ENCODE data around the gene NT5C.
"Not testable (repeated sequence)": the region's sequence is repeated elsewhere in the genome, so short reads cannot be mapped to it uniquely, and the experiment has no call there.

The NT5C gene

DNA sequence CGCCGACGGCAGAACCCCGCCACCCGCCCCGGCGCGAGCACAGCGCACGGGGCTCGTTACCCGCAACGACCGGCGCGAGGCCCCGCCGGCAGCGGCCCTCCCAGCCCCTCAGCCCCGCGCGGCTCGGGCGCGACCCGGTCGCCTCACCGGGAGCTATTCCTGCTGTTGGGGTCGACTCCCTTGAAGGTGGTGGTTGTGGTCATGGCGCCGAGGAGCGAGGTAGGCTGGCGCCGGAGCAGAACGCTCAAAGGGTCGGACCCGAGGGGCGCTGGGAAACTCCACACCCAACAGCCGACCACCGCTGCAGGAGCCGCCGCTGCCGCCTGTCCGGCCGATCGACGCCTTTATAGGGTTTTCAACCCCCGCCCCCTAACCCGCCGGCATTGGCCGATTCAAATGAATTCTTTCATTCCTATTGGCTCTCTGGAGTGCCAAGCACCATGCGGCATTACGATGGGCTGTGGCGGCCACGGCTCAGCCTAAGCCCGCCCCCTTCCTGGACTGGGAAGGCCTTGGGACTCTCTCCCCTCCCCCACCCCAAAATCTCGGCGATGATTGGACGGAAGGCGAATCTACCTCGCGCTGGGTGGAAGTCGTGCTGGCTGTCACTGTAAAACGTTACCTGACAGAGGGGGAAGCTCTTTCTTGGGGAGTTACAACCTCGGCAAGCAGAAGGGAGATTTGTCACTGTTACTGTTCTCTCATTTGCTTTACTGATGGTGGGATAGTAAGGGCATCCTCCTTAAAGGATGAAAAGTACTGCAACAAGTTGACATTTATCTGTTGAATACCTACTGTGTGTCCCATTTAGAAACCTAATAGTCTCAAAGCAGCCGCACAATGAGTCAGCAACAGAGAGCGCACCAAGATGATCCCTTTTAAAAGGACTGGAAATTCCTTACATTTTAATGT lies 22.9 kb upstream of the NT5C start, which contains the start of gene JPT1:
TSS of gene JPT1 (minus strand) at position 318 of the 912 bp plus-strand sequence. CDS start at position 203, 115 bp downstream.
- H3K4me1 ChIP-seq, result peaks cover 20% of the 10 kb centered on the region
- H3K9me3 ChIP-seq, result no peaks in the 10 kb centered on the region
- in situ Hi-C loops (cut with MboI; ENCODE audit: low sequenced_read_pairs), result no loop called here
- H3K36me3 ChIP-seq (replicated peaks), result peaks cover 20% of the 10 kb centered on the region
- DNase-seq (ENCODE audit: low spot score in 2 of 2), result peak; percentile 97 to 99
- H3K27me3 ChIP-seq (ENCODE audit: low read depth), result no peaks in the 10 kb centered on the region
- H3K4me3 ChIP-seq, result peak within 1 kb of the TSS; percentile 91

DNA sequence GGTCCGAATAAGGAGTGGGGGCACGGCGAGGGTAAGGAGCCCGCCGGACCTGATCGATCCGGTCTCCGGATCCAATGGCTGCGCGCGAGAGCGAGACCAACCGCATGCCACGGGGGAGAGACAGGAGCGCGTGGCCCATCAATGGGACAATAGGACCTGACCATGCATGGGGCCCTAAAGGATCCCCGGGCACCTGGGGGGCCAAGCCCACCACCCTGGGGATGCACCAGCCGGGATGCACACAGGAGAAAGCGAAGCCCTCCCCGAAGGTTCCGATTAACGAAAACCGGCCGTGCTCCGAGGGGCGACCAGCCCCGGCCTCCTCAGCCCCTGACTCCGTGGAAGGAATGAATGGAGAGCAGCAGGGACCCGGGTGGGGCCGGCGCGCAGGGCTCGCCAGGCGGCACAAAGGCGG lies 22.2 kb upstream of the NT5C start:
- no peaks in the 10 kb centered on the region for H3K9me3 ChIP-seq
- peak in 1 of 2 experiments; percentile 42 for DNase-seq (ENCODE audit: low spot score in 2 of 2)
- in situ Hi-C loops (cut with MboI; ENCODE audit: low sequenced_read_pairs), result no loop called here

GRCh38 chr17:75152922-75153779 lies 21.6 kb upstream of the NT5C start:
- H3K4me3 ChIP-seq, result peak overlapping the region; percentile 91
- no peaks in the 10 kb centered on the region for H3K27me3 ChIP-seq (ENCODE audit: low read depth)
- peaks cover 27% of the 10 kb centered on the region for H3K36me3 ChIP-seq (replicated peaks)
- peak; percentile 53 to 75 for DNase-seq (ENCODE audit: low spot score in 2 of 2)
- peaks cover 20% of the 10 kb centered on the region for H3K4me1 ChIP-seq
- in situ Hi-C loops (cut with MboI; ENCODE audit: low sequenced_read_pairs), result no loop called here
- no peaks in the 10 kb centered on the region for H3K9me3 ChIP-seq

More for the DNA sequence above, 22.2 kb upstream of the NT5C start:
- H3K27me3 ChIP-seq (ENCODE audit: low read depth), result no peaks in the 10 kb centered on the region
- H3K4me3 ChIP-seq, result peak overlapping the region; percentile 91
- peaks cover 20% of the 10 kb centered on the region for H3K4me1 ChIP-seq
- H3K36me3 ChIP-seq (replicated peaks), result peaks cover 20% of the 10 kb centered on the region

GRCh38 chr17:75152523-75152921 lies 21.0 kb upstream of the NT5C start:
- no peaks in the 10 kb centered on the region for H3K9me3 ChIP-seq
- H3K4me3 ChIP-seq, result peak overlapping the region; percentile 91
- peaks cover 20% of the 10 kb centered on the region for H3K4me1 ChIP-seq
- no peaks in the 10 kb centered on the region for H3K27me3 ChIP-seq (ENCODE audit: low read depth)
- H3K36me3 ChIP-seq (replicated peaks), result peaks cover 30% of the 10 kb centered on the region
- DNase-seq (ENCODE audit: low spot score in 2 of 2), result no peak
- in situ Hi-C loops (cut with MboI; ENCODE audit: low sequenced_read_pairs), result no loop called here

- no peaks in the 10 kb centered on the region for H3K9me3 ChIP-seq
- peaks cover 33% of the 10 kb centered on the region for H3K36me3 ChIP-seq (replicated peaks)
- in situ Hi-C loops (cut with MboI; ENCODE audit: low sequenced_read_pairs), result no loop called here
- DNase-seq (ENCODE audit: low spot score in 2 of 2), result no peak
- peak overlapping the region; percentile 91 for H3K4me3 ChIP-seq
- H3K4me1 ChIP-seq, result peaks cover 20% of the 10 kb centered on the region
- no peaks in the 10 kb centered on the region for H3K27me3 ChIP-seq (ENCODE audit: low read depth)
These were observed 20.4 kb upstream of the NT5C start for GRCh38 chr17:75151930-75152329.

- in situ Hi-C loops (cut with MboI; ENCODE audit: low sequenced_read_pairs), result no loop called here
- Histone ChIP-seq H3K4me1 (peaks cover 8% of the 10 kb centered on the region), H3K27me3 (ENCODE audit: low read depth) (no peaks in the 10 kb centered on the region), H3K4me3 (no peak overlapping the region), H3K9me3 (no peaks in the 10 kb centered on the region), H3K36me3 (replicated peaks) (peaks cover 63% of the 10 kb centered on the region)
- DNase-seq (ENCODE audit: low spot score in 2 of 2), result no peak
These were observed 16.5 kb upstream of the NT5C start for GRCh38 chr17:75147878-75148546.

- no peak overlapping the region for H3K4me3 ChIP-seq
- peaks cover 8% of the 10 kb centered on the region for H3K4me1 ChIP-seq
- in situ Hi-C loops (cut with MboI; ENCODE audit: low sequenced_read_pairs), result no loop called here
- H3K36me3 ChIP-seq (replicated peaks), result peaks cover 75% of the 10 kb centered on the region
- DNase-seq (ENCODE audit: low spot score in 2 of 2), result no peak
- no peaks in the 10 kb centered on the region for H3K27me3 ChIP-seq (ENCODE audit: low read depth)
- H3K9me3 ChIP-seq, result no peaks in the 10 kb centered on the region
These were observed 15.1 kb upstream of the NT5C start for GRCh38 chr17:75146592-75146991.

DNA sequence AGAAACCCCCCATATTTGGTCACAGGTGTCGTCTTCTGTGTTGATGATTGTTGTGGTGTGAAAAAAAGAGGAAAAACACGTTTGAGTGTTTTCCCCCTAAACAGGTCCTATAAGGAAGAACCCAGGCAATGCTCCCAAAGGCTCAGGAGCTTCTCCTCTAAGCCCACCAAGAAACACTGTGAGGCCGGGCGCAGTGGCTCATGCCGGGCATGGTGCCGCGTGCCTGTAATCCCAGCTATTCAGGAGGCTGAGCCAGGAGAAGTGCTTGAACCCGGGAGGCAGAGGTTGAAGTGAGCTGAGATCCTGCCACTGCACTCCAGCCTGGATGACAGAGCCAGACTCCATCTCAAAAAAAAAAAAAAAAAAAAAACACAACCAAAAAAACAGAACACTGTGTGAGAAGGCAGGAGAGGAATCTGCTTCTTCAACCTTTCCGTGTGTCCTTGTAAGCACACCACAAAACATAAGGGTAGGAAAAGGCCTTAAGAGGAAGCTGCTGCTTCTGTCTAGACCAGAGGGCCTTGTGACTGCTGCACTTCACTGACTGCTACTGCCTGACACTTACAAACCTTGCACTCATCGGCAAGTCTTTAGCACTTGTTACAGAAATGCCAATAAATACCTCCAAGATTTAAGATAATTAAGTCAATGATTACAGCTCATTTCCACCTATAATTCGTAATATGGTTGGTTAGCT lies 13.4 kb upstream of the NT5C start:
- in situ Hi-C loops (cut with MboI; ENCODE audit: low sequenced_read_pairs), result no loop called here
- H3K4me3 ChIP-seq, result no peak overlapping the region
- DNase-seq (ENCODE audit: low spot score in 2 of 2), result no peak
- H3K4me1 ChIP-seq, result no peaks in the 10 kb centered on the region
- H3K27me3 ChIP-seq (ENCODE audit: low read depth), result no peaks in the 10 kb centered on the region
- no peaks in the 10 kb centered on the region for H3K9me3 ChIP-seq
- H3K36me3 ChIP-seq (replicated peaks), result peaks cover 91% of the 10 kb centered on the region

DNA sequence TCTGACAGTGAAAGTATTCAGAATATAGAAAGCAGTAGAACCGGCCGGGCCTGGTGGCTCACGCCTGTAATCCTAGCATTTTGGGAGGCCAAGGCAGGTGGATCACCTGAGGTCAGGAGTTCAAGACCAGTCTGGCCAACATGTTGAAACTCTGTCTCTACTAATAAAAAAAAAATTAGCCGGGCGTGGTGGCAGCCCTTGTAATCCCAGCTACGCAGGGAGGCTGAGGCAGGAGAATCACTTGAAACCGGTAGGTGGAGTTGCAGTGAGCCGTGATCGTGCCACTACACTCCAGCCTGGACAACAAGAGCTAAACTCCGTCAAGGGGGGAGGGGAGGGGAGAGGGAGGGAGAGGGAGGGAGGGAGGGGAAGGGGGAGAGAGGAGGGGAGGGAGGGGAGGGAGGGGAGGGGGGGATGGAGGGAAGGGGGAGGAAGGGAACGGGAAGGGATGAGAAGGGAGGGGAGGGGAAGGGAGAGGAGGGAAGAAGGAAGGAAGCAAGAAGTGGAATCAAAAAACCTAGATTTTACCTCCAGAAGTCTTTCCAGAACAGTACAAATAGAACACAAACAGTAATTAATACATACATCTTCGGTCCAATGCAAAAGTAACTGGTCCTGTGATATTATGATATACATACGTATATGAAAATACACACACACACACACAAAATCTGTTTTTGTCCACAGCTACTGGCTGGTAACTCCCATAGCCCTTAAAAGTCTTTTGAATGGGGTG lies 10.9 kb upstream of the NT5C start:
- H3K36me3 ChIP-seq (replicated peaks), result peaks cover 91% of the 10 kb centered on the region
- H3K27me3 ChIP-seq (ENCODE audit: low read depth), result no peaks in the 10 kb centered on the region
- no peak overlapping the region for H3K4me3 ChIP-seq
- no peaks in the 10 kb centered on the region for H3K9me3 ChIP-seq
- in situ Hi-C loops (cut with MboI; ENCODE audit: low sequenced_read_pairs), result no loop called here
- no peaks in the 10 kb centered on the region for H3K4me1 ChIP-seq
- DNase-seq (ENCODE audit: low spot score in 2 of 2), result no peak

- Histone ChIP-seq H3K4me3 (no peak overlapping the region), H3K36me3 (replicated peaks) (peaks cover 80% of the 10 kb centered on the region), H3K4me1 (no peaks in the 10 kb centered on the region), H3K9me3 (no peaks in the 10 kb centered on the region), H3K27me3 (ENCODE audit: low read depth) (no peaks in the 10 kb centered on the region)
- no peak for DNase-seq (ENCODE audit: low spot score in 2 of 2)
- in situ Hi-C loops (cut with MboI; ENCODE audit: low sequenced_read_pairs), result no loop called here
These were observed 7.0 kb upstream of the NT5C start for GRCh38 chr17:75138519-75138918.

DNA sequence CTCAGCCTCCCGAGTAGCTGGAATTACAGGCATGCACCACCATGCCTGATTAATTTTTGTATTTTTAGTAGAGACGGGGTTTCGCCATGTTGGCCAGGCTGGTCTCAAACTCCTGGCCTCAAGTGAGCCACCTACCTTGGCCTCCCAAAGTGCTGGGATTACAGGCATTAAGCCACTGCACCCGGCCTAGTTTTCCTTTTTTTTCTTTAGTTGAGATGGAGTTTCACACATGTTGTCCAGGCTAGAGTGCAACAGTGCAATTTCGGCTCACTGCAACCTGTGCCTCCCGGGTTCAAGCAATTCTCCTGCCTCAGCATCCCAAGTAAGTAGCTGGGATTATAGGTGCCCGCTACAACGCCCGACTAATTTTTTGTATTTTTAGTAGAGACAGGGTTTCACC lies 6.2 kb upstream of the NT5C start:
- H3K4me3 ChIP-seq; H3K27me3 ChIP-seq (ENCODE audit: low read depth); DNase-seq (ENCODE audit: low spot score in 2 of 2); in situ Hi-C loops (cut with MboI; ENCODE audit: low sequenced_read_pairs); H3K9me3 ChIP-seq; H3K4me1 ChIP-seq: not testable (repeated sequence)
- peaks cover 73% of the 10 kb centered on the region for H3K36me3 ChIP-seq (replicated peaks)

DNA sequence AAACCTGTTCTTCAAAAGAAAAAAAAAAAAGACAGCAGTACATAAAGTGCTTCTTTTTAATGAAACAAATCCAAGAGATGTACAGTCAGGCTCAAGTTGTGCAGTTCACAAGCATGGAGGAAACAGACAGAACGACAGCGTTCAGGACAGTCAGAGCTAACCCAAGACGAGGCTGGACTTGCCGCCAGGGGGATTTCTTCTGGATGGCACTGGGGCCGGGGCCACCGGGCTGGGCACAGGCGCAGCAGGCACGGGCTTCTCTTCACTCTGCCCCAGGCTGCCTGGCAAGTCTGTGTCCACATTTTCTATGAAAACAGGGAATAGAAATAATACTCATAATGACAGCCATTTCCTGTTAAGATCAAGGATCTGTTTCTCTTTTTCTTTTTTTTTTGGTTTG lies 4.4 kb upstream of the NT5C start:
- DNase-seq (ENCODE audit: low spot score in 2 of 2), result no peak
- Histone ChIP-seq H3K4me3 (no peak overlapping the region), H3K27me3 (ENCODE audit: low read depth) (no peaks in the 10 kb centered on the region), H3K36me3 (replicated peaks) (peaks cover 58% of the 10 kb centered on the region), H3K9me3 (no peaks in the 10 kb centered on the region), H3K4me1 (peaks cover 7% of the 10 kb centered on the region)
- in situ Hi-C loops (cut with MboI; ENCODE audit: low sequenced_read_pairs), result no loop called here

Data from HAP-1 (cell line).